KOPT-K1 (cell line): ENCODE data around the gene PCDH15.

ENCODE experiments used
- H3K27ac ChIP-seq: fragments of 200-600 bp; sonication (generic); 2 replicates; pipeline ENCODE4 v1.5.1; 2016; ENCODE audit warnings: antibody characterized with exemption, mild to moderate bottlenecking, low read depth, low read length; ENCODE audit not compliant: poor library complexity, severe bottlenecking
- H3K36me3 ChIP-seq: fragments of 200-600 bp; sonication (generic); 2 replicates; pipeline ENCODE4 v1.5.1; 2017; ENCODE audit warnings: antibody characterized with exemption, mild to moderate bottlenecking, low read length, moderate library complexity; ENCODE audit not compliant: insufficient read depth
- H3K9me3 ChIP-seq: fragments of 200-600 bp; sonication (generic); 2 replicates; pipeline ENCODE4 v1.5.1; 2017; ENCODE audit warnings: antibody characterized with exemption, low read length, mild to moderate bottlenecking; ENCODE audit not compliant: insufficient read depth, poor library complexity, severe bottlenecking

The PCDH15 gene

GRCh38 chr10:54800741-54801421 is at the start of gene PCDH15:
Gene PCDH15 (minus strand): TSS chr10:54801231. CDS start chr10:54664262, 136,969 bp downstream.
- Histone ChIP-seq H3K36me3 (no peaks in the 10 kb centered on the region), H3K9me3 (no peaks in the 10 kb centered on the region), H3K27ac (no peak within 1 kb of the TSS)

GRCh38 chr10:54843932-54844331 is 42.9 kb upstream of the PCDH15 start:
- H3K27ac ChIP-seq = no peak overlapping the region
- no peaks in the 10 kb centered on the region for H3K9me3 ChIP-seq
- H3K36me3 ChIP-seq = no peaks in the 10 kb centered on the region

GRCh38 chr10:54843085-54843646 is 42.1 kb upstream of the PCDH15 start:
- Histone ChIP-seq H3K36me3 (no peaks in the 10 kb centered on the region), H3K27ac (no peak overlapping the region), H3K9me3 (no peaks in the 10 kb centered on the region)

- H3K36me3 ChIP-seq = no peaks in the 10 kb centered on the region
- H3K27ac ChIP-seq = no peak overlapping the region
- H3K9me3 ChIP-seq = no peaks in the 10 kb centered on the region
Measured at GRCh38 chr10:54837479-54837878, 36.4 kb upstream of the PCDH15 start.

- H3K27ac ChIP-seq = no peak overlapping the region
- no peaks in the 10 kb centered on the region for H3K36me3 ChIP-seq
- no peaks in the 10 kb centered on the region for H3K9me3 ChIP-seq
Measured at GRCh38 chr10:54833029-54833428, 32.0 kb upstream of the PCDH15 start.

GRCh38 chr10:54826994-54827560 is 26.0 kb upstream of the PCDH15 start:
- H3K27ac ChIP-seq = no peak overlapping the region
- no peaks in the 10 kb centered on the region for H3K36me3 ChIP-seq

GRCh38 chr10:54815583-54815982 is 14.6 kb upstream of the PCDH15 start:
- Histone ChIP-seq H3K9me3 (no peaks in the 10 kb centered on the region), H3K36me3 (no peaks in the 10 kb centered on the region), H3K27ac (no peak overlapping the region)

More at GRCh38 chr10:54826994-54827560, 26.0 kb upstream of the PCDH15 start:
- H3K9me3 ChIP-seq = no peaks in the 10 kb centered on the region

GRCh38 chr10:54808186-54808935 is 7.3 kb upstream of the PCDH15 start:
- Histone ChIP-seq H3K27ac (no peak overlapping the region), H3K36me3 (no peaks in the 10 kb centered on the region), H3K9me3 (no peaks in the 10 kb centered on the region)

- H3K36me3 ChIP-seq = no peaks in the 10 kb centered on the region
- no peaks in the 10 kb centered on the region for H3K9me3 ChIP-seq
- no peak overlapping the region for H3K27ac ChIP-seq
Measured at GRCh38 chr10:54799506-54799905, 1.5 kb downstream of the PCDH15 start.

- H3K36me3 ChIP-seq = no peaks in the 10 kb centered on the region
- H3K27ac ChIP-seq = no peak overlapping the region
- H3K9me3 ChIP-seq = no peaks in the 10 kb centered on the region
Measured at GRCh38 chr10:54797636-54798321, 3.3 kb downstream of the PCDH15 start.

- no peaks in the 10 kb centered on the region for H3K36me3 ChIP-seq
- H3K9me3 ChIP-seq = no peaks in the 10 kb centered on the region
- H3K27ac ChIP-seq = no peak overlapping the region
Measured at GRCh38 chr10:54796881-54797280, 4.2 kb downstream of the PCDH15 start.

- H3K36me3 ChIP-seq = no peaks in the 10 kb centered on the region
- no peak overlapping the region for H3K27ac ChIP-seq
Measured at GRCh38 chr10:54776622-54777021, 24.4 kb downstream of the PCDH15 start.

GRCh38 chr10:54772468-54773122 is 28.4 kb downstream of the PCDH15 start:
- H3K27ac ChIP-seq = no peak overlapping the region
- no peaks in the 10 kb centered on the region for H3K9me3 ChIP-seq
- no peaks in the 10 kb centered on the region for H3K36me3 ChIP-seq

More at GRCh38 chr10:54776622-54777021, 24.4 kb downstream of the PCDH15 start:
- no peaks in the 10 kb centered on the region for H3K9me3 ChIP-seq

GRCh38 chr10:54769051-54769450 is 32.0 kb downstream of the PCDH15 start:
- H3K9me3 ChIP-seq = no peaks in the 10 kb centered on the region
- no peaks in the 10 kb centered on the region for H3K36me3 ChIP-seq
- no peak overlapping the region for H3K27ac ChIP-seq
